Suprapubic skin (tissue), 4 donors: ENCODE measurements around the gene CDK19. TPM values are rescaled to one million over a fixed set of nuclear protein-coding genes. Genes with fewer than 3 reads are reported as not detected.

ENCODE experiments used
- DNase-seq, 2 donors: peaks; one replicate each; pipeline ENCODE4 v3.0.0-alpha.2; 2019; ENCODE audit warnings: low spot score in 2 of 2
- H3K27ac ChIP-seq: fragments of 200-600 bp; sonication (generic); one replicate; pipeline ENCODE4 v1.5.1; 2019
- H3K27me3 ChIP-seq: fragments of 200-600 bp; sonication (generic); one replicate; pipeline ENCODE4 v1.5.1; 2019
- H3K36me3 ChIP-seq: fragments of 200-600 bp; sonication (generic); one replicate; pipeline ENCODE4 v1.5.1; 2019
- H3K4me1 ChIP-seq: fragments of 200-600 bp; sonication (generic); one replicate; pipeline ENCODE4 v1.5.1; 2019
- H3K4me3 ChIP-seq: fragments of 200-600 bp; sonication (generic); one replicate; pipeline ENCODE4 v1.5.1; 2019; ENCODE audit warnings: mild to moderate bottlenecking
- H3K9me3 ChIP-seq: fragments of 200-600 bp; sonication (generic); one replicate; pipeline ENCODE4 v1.5.1; 2019
- EP300 ChIP-seq: sonication (generic); formaldehyde crosslinking; IDR thresholded peaks from one replicate; pipeline ENCODE4 v1.6.1; 2017; ENCODE audit warnings: antibody characterized with exemption
- POLR2A ChIP-seq, 2 donors: fragments of 450-650 bp; IDR thresholded peaks; one replicate each; pipeline ENCODE4 v1.6.1; 2017; ENCODE audit warnings: antibody characterized with exemption in 2 of 2, mild to moderate bottlenecking in 2 of 2, moderate library complexity in 2 of 2
- POLR2AphosphoS5 ChIP-seq, 3 donors: sonication (generic); formaldehyde crosslinking; IDR thresholded peaks; one replicate each; pipeline ENCODE4 v1.6.1; 2017; ENCODE audit warnings: antibody characterized with exemption in 3 of 3
- WGBS: methylation state at CpG from one replicate; pipeline ENCODE4 v1.1.5; 2018; 5-methylcytosine and 5-hydroxymethylcytosine counted together
- total RNA-seq, 4 donors: library from RNA; depleted of rRNA; stranded (reverse); fragments of >200 nt; gene quantifications; one replicate each; pipeline ENCODE4 v1.1.0, GENCODE V29; 2016
- TF ChIP-seq, protein P1 (sequence below), 2 donors: fragments of 200-600 bp in 1 of 2; fragments of 450-650 bp in 1 of 2; sonication (generic) in 1 of 2; IDR thresholded peaks; one replicate each; pipeline ENCODE4 v1.5.1; 2016 to 2019; ENCODE audit warnings: antibody characterized with exemption in 2 of 2, mild to moderate bottlenecking in 1 of 2, moderate library complexity in 1 of 2

The CDK19 gene
- total RNA-seq, 4 donors from 2014 or later, result 14.1 to 20.6 (median 19.4) TPM

DNA sequence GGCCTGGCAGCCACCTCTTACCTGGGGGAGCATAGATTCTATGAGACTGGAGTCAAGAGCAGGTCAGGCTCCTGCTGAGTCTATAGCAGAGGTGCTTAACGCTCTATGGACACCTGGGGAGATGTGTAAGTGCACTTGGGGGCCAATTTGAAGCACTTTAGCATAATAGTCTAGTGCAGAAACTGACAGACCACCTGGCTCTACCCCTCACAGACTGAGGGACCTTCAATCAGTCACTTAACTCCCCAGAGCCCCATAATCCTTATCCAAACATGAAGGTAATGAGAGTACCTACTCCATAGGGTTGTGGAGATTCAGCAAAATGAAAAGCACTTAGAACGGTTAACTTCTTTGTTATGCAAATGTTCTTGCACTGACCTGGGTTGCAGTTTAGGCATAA, 251.6 kb downstream of the CDK19 start:
- Histone ChIP-seq H3K36me3 (no peaks in the 10 kb centered on the region), H3K4me1 (no peaks in the 10 kb centered on the region), H3K4me3 (no peak overlapping the region), H3K27me3 (no peaks in the 10 kb centered on the region), H3K27ac (no peak overlapping the region), H3K9me3 (no peaks in the 10 kb centered on the region)
- TF ChIP-seq POLR2A (IDR thresholded peaks at IDR 0.05), result no peak
- TF ChIP-seq, protein P1, sequence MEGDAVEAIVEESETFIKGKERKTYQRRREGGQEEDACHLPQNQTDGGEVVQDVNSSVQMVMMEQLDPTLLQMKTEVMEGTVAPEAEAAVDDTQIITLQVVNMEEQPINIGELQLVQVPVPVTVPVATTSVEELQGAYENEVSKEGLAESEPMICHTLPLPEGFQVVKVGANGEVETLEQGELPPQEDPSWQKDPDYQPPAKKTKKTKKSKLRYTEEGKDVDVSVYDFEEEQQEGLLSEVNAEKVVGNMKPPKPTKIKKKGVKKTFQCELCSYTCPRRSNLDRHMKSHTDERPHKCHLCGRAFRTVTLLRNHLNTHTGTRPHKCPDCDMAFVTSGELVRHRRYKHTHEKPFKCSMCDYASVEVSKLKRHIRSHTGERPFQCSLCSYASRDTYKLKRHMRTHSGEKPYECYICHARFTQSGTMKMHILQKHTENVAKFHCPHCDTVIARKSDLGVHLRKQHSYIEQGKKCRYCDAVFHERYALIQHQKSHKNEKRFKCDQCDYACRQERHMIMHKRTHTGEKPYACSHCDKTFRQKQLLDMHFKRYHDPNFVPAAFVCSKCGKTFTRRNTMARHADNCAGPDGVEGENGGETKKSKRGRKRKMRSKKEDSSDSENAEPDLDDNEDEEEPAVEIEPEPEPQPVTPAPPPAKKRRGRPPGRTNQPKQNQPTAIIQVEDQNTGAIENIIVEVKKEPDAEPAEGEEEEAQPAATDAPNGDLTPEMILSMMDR (IDR thresholded peaks at IDR 0.05), result no peak
- no peak for TF ChIP-seq POLR2AphosphoS5 (IDR thresholded peaks at IDR 0.05)
- TF ChIP-seq EP300, result no peak
- WGBS, result 72% methylated on average over 2 of the region's 2 CpGs
- DNase-seq, result no peak

DNA sequence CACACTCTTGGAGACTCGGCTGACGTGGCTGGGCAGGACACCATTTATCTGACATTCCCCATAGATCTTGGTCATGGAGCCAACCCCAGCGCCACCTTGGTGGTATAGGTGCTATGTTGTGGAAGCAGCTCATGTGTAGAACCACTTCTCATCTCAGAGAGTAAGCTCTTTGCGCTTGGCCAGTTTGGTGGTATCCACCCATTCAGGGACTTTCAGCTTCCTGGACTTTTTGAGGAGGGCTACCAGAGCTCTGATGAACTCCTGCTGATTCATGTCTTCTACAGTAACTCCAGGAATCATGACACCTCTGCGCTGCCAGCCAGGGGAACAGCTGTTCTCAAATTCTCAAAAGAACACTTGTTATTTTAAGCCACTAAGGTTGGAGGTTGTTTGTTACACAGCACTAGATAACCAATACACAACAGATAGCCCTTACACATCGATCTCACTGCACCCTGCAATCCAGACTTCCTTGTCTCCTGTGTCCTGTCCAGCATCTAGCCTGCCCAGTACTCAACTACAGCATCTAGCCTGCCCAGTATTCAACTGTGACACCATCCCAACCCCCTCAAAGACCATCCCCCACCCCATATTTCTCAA, 252.9 kb downstream of the CDK19 start:
- WGBS, result 96% methylated on average over 6 of the region's 6 CpGs
- H3K36me3 ChIP-seq, result no peaks in the 10 kb centered on the region
- no peak for TF ChIP-seq POLR2AphosphoS5 (IDR thresholded peaks at IDR 0.05)
- TF ChIP-seq, protein P1 (IDR thresholded peaks at IDR 0.05), result no peak
- no peak for TF ChIP-seq EP300
- no peak for TF ChIP-seq POLR2A (IDR thresholded peaks at IDR 0.05)
- no peak for DNase-seq
- no peak overlapping the region for H3K27ac ChIP-seq
- H3K4me1 ChIP-seq, result no peaks in the 10 kb centered on the region
- no peaks in the 10 kb centered on the region for H3K27me3 ChIP-seq
- H3K9me3 ChIP-seq, result no peaks in the 10 kb centered on the region
- no peak overlapping the region for H3K4me3 ChIP-seq

DNA sequence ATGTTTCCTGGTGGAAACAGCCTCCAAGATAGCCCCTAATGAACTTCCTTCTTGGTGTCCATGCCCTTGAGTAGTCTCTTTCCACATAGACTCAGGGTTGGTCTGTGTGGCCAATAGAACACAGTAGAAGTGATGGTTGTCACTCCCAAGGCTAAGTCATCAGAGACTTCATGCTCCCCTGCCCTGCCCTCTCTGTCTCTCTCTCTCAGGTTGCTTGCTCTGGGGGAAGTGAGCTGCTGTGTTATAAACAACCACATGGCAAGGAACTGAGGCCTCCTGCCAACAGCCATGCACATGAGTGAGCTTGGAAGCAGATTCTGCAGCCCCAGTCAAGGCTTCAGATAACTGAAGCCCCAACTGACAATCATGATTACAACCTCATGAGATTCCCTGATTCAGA, 253.6 kb downstream of the CDK19 start:
- TF ChIP-seq, protein P1 (IDR thresholded peaks at IDR 0.05), result no peak
- TF ChIP-seq POLR2AphosphoS5 (IDR thresholded peaks at IDR 0.05) (no peak), POLR2A (IDR thresholded peaks at IDR 0.05) (no peak), EP300 (no peak)
- Histone ChIP-seq H3K9me3 (no peaks in the 10 kb centered on the region), H3K4me3 (no peak overlapping the region), H3K27me3 (no peaks in the 10 kb centered on the region), H3K27ac (no peak overlapping the region), H3K4me1 (no peaks in the 10 kb centered on the region), H3K36me3 (no peaks in the 10 kb centered on the region)
- no peak for DNase-seq

DNA sequence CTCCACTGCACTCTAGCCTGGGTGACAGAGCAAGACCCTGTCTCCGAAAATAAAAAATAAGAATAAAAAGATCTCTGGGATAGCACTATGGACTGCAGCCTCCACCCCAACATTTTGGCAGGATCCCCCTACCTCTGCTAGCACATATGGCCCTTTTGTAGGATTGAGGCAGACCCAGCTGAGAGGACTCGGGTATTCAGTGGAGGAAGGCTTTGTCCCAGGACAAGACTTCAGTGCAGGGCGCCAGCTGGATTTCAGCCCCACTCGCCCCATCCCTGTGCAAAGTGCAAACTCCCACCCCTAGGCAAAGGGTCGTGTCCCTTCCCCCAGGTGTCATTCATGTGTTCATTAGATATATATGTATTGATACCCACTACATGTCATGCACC, 254.3 kb downstream of the CDK19 start:
- TF ChIP-seq POLR2AphosphoS5 (IDR thresholded peaks at IDR 0.05), result no peak
- no peak for TF ChIP-seq POLR2A (IDR thresholded peaks at IDR 0.05)
- no peak for TF ChIP-seq EP300
- TF ChIP-seq, protein P1 (IDR thresholded peaks at IDR 0.05), result no peak
- DNase-seq, result no peak
- Histone ChIP-seq H3K27me3 (no peaks in the 10 kb centered on the region), H3K27ac (no peak overlapping the region), H3K4me1 (no peaks in the 10 kb centered on the region), H3K4me3 (no peak overlapping the region), H3K36me3 (no peaks in the 10 kb centered on the region), H3K9me3 (no peaks in the 10 kb centered on the region)
- WGBS, result 90% methylated on average over 4 of the region's 5 CpGs

DNA sequence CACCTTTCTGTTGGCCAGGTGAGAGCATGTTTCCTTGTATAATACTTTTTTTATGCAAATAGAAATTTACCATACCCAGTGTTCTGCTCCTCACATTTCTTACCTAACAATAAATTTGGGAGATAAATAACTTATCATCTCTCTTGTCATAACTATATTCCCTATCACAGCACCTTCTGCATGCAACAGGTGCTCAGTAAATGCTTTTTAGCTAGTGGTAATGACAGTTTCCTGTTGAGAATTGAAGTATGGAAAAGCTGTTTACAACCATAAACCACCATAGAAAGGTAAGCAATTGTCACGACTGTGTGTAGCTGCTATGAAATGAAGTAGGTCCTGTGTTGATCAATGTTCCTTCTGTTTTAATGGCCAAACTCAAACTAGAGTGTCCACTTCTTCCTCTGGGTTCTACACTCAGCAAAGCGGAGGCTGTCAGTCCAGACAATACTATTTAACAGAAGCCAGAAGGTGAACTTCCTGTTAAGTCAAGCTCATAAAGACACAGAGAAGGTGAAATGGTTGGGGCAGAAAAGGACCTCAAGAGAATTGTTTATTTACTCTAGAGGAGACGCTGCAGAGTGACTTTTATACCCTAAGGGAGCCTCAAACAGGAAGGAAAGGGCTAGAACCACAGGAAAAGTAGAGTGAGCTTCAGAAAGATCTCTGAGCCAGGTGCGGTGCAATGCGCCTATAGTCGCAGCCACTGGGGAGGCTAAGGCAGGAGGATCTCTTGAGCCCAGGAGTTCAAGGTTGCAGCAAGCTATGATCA, 254.8 kb downstream of the CDK19 start:
- no peak overlapping the region for H3K27ac ChIP-seq
- no peak for TF ChIP-seq POLR2A (IDR thresholded peaks at IDR 0.05)
- no peak for TF ChIP-seq EP300
- TF ChIP-seq, protein P1 (IDR thresholded peaks at IDR 0.05), result no peak
- no peak for TF ChIP-seq POLR2AphosphoS5 (IDR thresholded peaks at IDR 0.05)
- 64% methylated on average over 6 of the region's 6 CpGs for WGBS

More for the DNA sequence above, 254.8 kb downstream of the CDK19 start:
- no peaks in the 10 kb centered on the region for H3K36me3 ChIP-seq
- no peaks in the 10 kb centered on the region for H3K4me1 ChIP-seq
- no peaks in the 10 kb centered on the region for H3K9me3 ChIP-seq
- no peak overlapping the region for H3K4me3 ChIP-seq
- DNase-seq, result no peak
- H3K27me3 ChIP-seq, result no peaks in the 10 kb centered on the region
